Calu3 (cell line): ENCODE measurements around the gene TENM4. TPM values are rescaled to one million over a fixed set of nuclear protein-coding genes. Genes with fewer than 3 reads are reported as not detected.

Source experiments
- BruUV-seq: library from RNA; stranded (reverse); fragments of 400-500 nt; replicated peaks from 2 replicates; lab custom pipeline; 2021; lab: Mats Ljungman, UMichigan
- CTCF ChIA-PET: fragments of 300-600 bp; sonication (Branson Sonifier 250); formaldehyde crosslinking; loops from one replicate; lab custom pipeline; 2022; ENCODE audit warnings: antibody characterized with exemption; lab: Charles Lee
- DNase-seq: peaks from one replicate; pipeline ENCODE4 v3.0.0; 2022
- H3K27ac Mint-ChIP-seq: one replicate; pipeline ENCODE4 v1.8.0; 2022; ENCODE audit warnings: mixed read lengths; ENCODE audit not compliant: unreplicated experiment
- H3K27me3 Mint-ChIP-seq: one replicate; pipeline ENCODE4 v1.8.0; 2022; ENCODE audit warnings: mixed read lengths; ENCODE audit not compliant: unreplicated experiment
- H3K36me3 Mint-ChIP-seq: one replicate; pipeline ENCODE4 v1.8.0; 2022; ENCODE audit warnings: mild to moderate bottlenecking, moderate library complexity, mixed read lengths; ENCODE audit not compliant: insufficient read depth, unreplicated experiment
- H3K4me1 Mint-ChIP-seq: one replicate; pipeline ENCODE4 v1.8.0; 2022; ENCODE audit warnings: mild to moderate bottlenecking, low read depth, mixed read lengths; ENCODE audit not compliant: unreplicated experiment
- H3K4me3 Mint-ChIP-seq: one replicate; pipeline ENCODE4 v1.8.0; 2022; ENCODE audit warnings: mild to moderate bottlenecking, low read depth, moderate library complexity, mixed read lengths; ENCODE audit not compliant: unreplicated experiment
- H3K9me3 Mint-ChIP-seq: one replicate; pipeline ENCODE4 v1.8.0; 2022; ENCODE audit warnings: low read depth, mixed read lengths; ENCODE audit not compliant: unreplicated experiment
- intact Hi-C: fragments of 100-400 bp; cut with micrococcal nuclease; formaldehyde crosslinking; loops from one replicate; pipeline ENCODE4 v1.10.0; 2022; ENCODE audit not compliant: unreplicated experiment
- total RNA-seq: library from RNA; stranded (reverse); gene quantifications from 2 replicates; pipeline ENCODE4 v1.2.3, GENCODE V29; 2022
- TF ChIP-seq, protein P1 (sequence below): fragments of 200-600 bp; IDR thresholded peaks from one replicate; pipeline ENCODE4 v1.8.0; 2022; ENCODE audit warnings: antibody characterized with exemption; ENCODE audit not compliant: unreplicated experiment

The TENM4 gene
- total RNA-seq, 1 experiment from 2014 or later, result not detected

DNA sequence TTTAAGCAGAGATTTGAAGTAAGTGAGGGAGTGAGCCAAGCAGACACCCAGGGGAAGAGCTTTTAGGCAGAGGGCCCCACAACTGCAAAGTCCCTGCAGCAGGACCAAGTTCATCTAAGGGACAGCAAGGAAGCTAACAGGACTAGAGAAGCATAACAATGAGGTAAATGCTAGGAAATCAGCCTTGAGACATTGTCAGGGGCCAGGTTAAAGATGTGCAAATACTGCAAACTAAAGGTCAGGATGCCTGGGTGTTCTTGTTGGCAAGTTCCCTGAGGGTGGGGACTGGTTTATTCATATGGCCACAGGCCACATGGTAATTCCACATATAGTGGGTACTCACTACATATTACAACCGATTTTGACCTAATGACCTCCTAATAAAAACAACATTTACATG lies 467.0 kb downstream of the TENM4 start:
- no peak overlapping the region for H3K27ac Mint-ChIP-seq
- CTCF ChIA-PET, result no interaction called here
- BruUV-seq, result no TSS peak
- intact Hi-C loops, result no loop called here
- no peaks in the 10 kb centered on the region for H3K36me3 Mint-ChIP-seq
- no peak for DNase-seq
- TF ChIP-seq, protein P1, sequence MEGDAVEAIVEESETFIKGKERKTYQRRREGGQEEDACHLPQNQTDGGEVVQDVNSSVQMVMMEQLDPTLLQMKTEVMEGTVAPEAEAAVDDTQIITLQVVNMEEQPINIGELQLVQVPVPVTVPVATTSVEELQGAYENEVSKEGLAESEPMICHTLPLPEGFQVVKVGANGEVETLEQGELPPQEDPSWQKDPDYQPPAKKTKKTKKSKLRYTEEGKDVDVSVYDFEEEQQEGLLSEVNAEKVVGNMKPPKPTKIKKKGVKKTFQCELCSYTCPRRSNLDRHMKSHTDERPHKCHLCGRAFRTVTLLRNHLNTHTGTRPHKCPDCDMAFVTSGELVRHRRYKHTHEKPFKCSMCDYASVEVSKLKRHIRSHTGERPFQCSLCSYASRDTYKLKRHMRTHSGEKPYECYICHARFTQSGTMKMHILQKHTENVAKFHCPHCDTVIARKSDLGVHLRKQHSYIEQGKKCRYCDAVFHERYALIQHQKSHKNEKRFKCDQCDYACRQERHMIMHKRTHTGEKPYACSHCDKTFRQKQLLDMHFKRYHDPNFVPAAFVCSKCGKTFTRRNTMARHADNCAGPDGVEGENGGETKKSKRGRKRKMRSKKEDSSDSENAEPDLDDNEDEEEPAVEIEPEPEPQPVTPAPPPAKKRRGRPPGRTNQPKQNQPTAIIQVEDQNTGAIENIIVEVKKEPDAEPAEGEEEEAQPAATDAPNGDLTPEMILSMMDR, result no peak
- H3K9me3 Mint-ChIP-seq, result no peaks in the 10 kb centered on the region
- no peak overlapping the region for H3K4me3 Mint-ChIP-seq
- H3K27me3 Mint-ChIP-seq, result peaks cover 43% of the 10 kb centered on the region
- no peaks in the 10 kb centered on the region for H3K4me1 Mint-ChIP-seq

DNA sequence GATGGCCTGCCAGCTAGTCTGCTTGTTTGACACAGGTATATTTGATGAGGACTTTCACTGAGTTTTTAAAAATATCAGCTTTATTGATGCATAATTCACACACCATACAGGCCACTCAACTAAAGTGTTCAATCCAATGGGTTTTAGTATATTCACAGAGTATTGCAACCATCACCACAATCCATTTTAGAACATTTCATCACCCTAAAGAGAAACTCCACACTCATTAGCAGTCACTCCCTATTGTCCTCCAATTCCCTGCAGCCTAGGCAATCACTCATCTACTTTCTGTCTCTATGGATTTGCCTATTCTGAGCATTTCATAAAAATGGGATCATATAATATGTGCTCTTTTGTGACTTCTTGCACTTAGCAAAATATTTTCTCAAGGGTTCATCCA lies 468.2 kb downstream of the TENM4 start:
- H3K36me3 Mint-ChIP-seq, result no peaks in the 10 kb centered on the region
- TF ChIP-seq, protein P1, result no peak
- H3K27ac Mint-ChIP-seq, result no peak overlapping the region
- H3K9me3 Mint-ChIP-seq, result no peaks in the 10 kb centered on the region
- intact Hi-C loops, result no loop called here
- no peaks in the 10 kb centered on the region for H3K4me1 Mint-ChIP-seq
- CTCF ChIA-PET, result no interaction called here
- H3K4me3 Mint-ChIP-seq, result no peak overlapping the region
- H3K27me3 Mint-ChIP-seq, result peaks cover 43% of the 10 kb centered on the region
- BruUV-seq, result no TSS peak
- DNase-seq, result no peak

DNA sequence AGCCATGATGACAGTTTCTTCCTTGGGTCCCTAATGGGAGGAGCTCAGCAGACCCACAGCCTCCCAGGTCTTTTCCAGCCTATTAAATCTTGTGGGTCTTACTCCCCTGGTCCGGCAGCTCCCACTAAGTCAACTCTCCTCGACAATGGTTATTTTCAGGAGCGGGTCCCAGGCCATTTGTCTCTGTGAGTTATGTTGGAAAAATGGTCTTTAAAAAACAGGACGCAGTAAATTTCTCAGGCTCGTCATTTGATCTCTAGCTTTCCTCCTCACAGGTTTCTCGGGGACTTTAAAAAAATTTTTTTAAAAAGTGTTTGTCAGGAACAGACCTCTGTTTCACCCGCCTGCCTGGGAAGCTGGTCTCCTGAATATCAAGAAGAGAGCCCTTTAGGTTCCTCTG lies 468.7 kb downstream of the TENM4 start:
- no peaks in the 10 kb centered on the region for H3K9me3 Mint-ChIP-seq
- no peaks in the 10 kb centered on the region for H3K4me1 Mint-ChIP-seq
- no peak for DNase-seq
- peaks cover 43% of the 10 kb centered on the region for H3K27me3 Mint-ChIP-seq
- no peak overlapping the region for H3K4me3 Mint-ChIP-seq
- H3K36me3 Mint-ChIP-seq, result no peaks in the 10 kb centered on the region
- no peak overlapping the region for H3K27ac Mint-ChIP-seq
- CTCF ChIA-PET, result no interaction called here
- no TSS peak for BruUV-seq
- intact Hi-C loops, result no loop called here
- TF ChIP-seq, protein P1, result no peak

DNA sequence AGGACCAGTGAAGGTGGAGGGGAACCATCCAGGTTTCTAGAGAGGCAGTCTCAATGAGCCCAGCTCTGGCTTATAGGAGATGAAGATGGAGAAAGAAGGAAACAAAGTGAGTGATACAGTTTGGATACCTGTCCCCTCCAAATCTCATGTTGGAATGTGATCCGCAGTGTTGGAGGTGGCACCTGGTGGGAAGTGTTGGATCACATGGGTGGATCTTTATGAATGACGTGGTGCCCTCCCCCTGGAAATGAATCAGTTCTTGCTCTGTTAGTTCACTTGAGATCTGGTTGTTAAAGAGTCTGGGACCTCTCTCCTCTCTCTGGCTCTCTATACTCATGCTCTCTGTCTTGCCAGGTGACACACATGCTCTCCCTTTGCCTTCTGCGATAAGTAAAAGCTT lies 473.0 kb downstream of the TENM4 start:
- intact Hi-C loops, result no loop called here
- no peak overlapping the region for H3K4me3 Mint-ChIP-seq
- H3K27ac Mint-ChIP-seq, result no peak overlapping the region
- TF ChIP-seq, protein P1, result no peak
- CTCF ChIA-PET, result no interaction called here
- no peaks in the 10 kb centered on the region for H3K36me3 Mint-ChIP-seq
- no peak for DNase-seq
- H3K4me1 Mint-ChIP-seq, result no peaks in the 10 kb centered on the region
- H3K9me3 Mint-ChIP-seq, result no peaks in the 10 kb centered on the region
- BruUV-seq, result no TSS peak
- peaks cover 53% of the 10 kb centered on the region for H3K27me3 Mint-ChIP-seq
